OCI-LY3 (cell line): ENCODE data around the gene LEMD1.

Source experiments
- CTCF ChIP-seq: fragments of 200-600, 300-600 bp; sonication (generic); IDR thresholded peaks from 2 replicates; pipeline ENCODE4 v1.5.1; 2014; ENCODE audit warnings: antibody characterized with exemption, low read length, low read depth
- EZH2phosphoT487 ChIP-seq: fragments of 200-600 bp; shearing (Covaris generic); IDR thresholded peaks from 2 replicates; pipeline ENCODE4 v1.6.1; 2018; ENCODE audit warnings: antibody characterized with exemption, mixed run types, low read depth

GRCh38 chr1:205421798-205422197 lies at the start of gene LEMD1:
- TF ChIP-seq CTCF (no peak), EZH2phosphoT487 (no peak)
